Measurements from ENCODE around the gene FBXW8.

FBXW8 gene

GRCh38 chr12:117061555-117062079 lies 150.9 kb downstream of the FBXW8 start:
- TF ChIP-seq POLR2AphosphoS5 (IDR thresholded peaks at IDR 0.05; ENCODE audit: low read depth, low read length) (no peak), TAF1 (IDR thresholded peaks at IDR 0.05; ENCODE audit: borderline replicate concordance, insufficient read depth, low read length) (no peak), SIN3A (IDR thresholded peaks at IDR 0.05; ENCODE audit: borderline replicate concordance, insufficient read depth, low read length) (no peak), FOXP2 (optimal IDR thresholded peaks at IDR 0.05; ENCODE audit: borderline replicate concordance, extremely low read depth, extremely low read length, insufficient read depth) (no peak)
- TF ChIP-seq, protein P1, sequence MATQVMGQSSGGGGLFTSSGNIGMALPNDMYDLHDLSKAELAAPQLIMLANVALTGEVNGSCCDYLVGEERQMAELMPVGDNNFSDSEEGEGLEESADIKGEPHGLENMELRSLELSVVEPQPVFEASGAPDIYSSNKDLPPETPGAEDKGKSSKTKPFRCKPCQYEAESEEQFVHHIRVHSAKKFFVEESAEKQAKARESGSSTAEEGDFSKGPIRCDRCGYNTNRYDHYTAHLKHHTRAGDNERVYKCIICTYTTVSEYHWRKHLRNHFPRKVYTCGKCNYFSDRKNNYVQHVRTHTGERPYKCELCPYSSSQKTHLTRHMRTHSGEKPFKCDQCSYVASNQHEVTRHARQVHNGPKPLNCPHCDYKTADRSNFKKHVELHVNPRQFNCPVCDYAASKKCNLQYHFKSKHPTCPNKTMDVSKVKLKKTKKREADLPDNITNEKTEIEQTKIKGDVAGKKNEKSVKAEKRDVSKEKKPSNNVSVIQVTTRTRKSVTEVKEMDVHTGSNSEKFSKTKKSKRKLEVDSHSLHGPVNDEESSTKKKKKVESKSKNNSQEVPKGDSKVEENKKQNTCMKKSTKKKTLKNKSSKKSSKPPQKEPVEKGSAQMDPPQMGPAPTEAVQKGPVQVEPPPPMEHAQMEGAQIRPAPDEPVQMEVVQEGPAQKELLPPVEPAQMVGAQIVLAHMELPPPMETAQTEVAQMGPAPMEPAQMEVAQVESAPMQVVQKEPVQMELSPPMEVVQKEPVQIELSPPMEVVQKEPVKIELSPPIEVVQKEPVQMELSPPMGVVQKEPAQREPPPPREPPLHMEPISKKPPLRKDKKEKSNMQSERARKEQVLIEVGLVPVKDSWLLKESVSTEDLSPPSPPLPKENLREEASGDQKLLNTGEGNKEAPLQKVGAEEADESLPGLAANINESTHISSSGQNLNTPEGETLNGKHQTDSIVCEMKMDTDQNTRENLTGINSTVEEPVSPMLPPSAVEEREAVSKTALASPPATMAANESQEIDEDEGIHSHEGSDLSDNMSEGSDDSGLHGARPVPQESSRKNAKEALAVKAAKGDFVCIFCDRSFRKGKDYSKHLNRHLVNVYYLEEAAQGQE (IDR thresholded peaks at IDR 0.05; ENCODE audit: insufficient read depth in 1 of 2, low read depth in 2 of 2, low read length in 2 of 2) = no peak

DNA sequence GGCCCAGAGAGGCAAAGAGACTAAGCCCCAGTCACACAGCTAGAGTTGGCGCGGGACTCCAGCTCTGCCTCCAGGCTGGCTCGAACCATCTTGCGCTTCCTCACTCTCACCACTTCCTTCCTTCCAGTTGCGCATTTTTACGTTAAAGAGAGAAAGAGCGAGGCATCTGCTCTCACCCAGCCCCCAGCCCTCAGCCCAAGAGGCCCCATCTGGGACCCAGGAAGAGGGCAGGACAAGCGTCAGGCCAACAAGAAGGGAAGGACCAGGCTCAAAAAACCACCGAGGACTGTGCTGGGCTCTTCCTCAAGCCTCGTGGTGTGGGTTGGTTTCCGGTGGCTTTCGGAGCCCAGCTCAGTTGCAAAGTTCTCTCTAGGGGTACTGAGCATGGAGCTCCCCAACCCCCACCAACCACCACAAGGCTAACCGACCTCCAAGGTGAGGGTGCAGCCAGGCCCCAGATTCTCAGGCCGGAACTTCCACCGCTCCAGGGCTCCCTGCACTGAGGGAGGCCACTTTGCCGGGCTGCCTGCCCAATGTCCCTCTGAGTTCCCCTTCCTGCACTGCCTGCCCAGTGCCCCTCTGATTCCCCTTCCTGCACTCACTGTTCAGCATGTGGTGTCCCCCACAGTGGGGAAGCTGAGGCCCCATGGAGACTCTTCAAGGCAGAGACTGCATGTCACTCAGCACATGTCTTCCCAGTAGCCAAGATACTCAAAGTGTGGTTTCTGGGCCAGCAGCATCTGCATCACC lies 152.6 kb downstream of the FBXW8 start:
- TF ChIP-seq, protein P1 (IDR thresholded peaks at IDR 0.05; ENCODE audit: insufficient read depth in 1 of 2, low read depth in 2 of 2, low read length in 2 of 2) = no peak
- TF ChIP-seq SIN3A (IDR thresholded peaks at IDR 0.05; ENCODE audit: borderline replicate concordance, insufficient read depth, low read length) (no peak), TAF1 (IDR thresholded peaks at IDR 0.05; ENCODE audit: borderline replicate concordance, insufficient read depth, low read length) (no peak)

DNA sequence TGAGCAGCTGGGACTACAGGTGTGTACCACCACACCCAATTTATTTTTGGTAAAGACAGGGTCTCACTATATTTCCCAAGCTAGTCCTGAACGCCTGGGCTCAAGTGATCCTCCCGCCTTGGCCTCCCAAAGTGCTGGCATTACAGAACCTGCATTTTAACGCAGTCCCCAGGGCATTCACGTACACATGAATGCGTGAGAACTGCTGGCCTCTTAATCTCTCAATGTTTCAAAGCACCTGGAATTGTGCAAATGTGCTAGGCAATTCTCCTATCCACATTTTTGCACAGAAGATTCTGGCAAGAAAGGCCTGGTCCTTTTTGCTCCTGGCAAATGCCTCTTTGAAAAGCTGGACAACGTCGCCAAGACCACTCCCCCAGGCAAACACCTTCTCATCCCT lies 153.3 kb downstream of the FBXW8 start:
- TF ChIP-seq SIN3A (IDR thresholded peaks at IDR 0.05; ENCODE audit: borderline replicate concordance, insufficient read depth, low read length) = no peak
- TF ChIP-seq POLR2AphosphoS5 (IDR thresholded peaks at IDR 0.05; ENCODE audit: low read depth, low read length) = no peak
- no peak for TF ChIP-seq FOXP2 (optimal IDR thresholded peaks at IDR 0.05; ENCODE audit: borderline replicate concordance, extremely low read depth, extremely low read length, insufficient read depth)

DNA sequence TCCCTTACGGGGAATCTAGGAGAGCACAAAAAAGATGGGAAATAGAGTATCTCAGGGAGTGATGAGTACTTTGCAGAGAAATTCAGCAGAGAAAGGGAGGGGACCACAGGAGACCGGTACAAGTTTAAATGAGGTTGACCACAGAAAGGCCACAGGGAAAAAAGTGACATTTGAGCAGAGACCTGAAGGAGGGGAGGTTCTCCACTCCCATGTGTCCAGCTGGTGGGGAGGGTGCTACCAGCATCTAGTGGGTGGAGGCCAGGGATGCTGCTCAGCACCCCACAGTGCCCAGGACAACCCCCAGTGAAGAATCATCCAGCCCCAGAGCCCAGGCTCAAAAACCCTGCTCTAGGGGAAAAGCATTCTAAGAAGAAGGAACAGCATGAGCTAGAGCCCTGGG lies 153.8 kb downstream of the FBXW8 start:
- TF ChIP-seq TAF1 (IDR thresholded peaks at IDR 0.05; ENCODE audit: borderline replicate concordance, insufficient read depth, low read length) (no peak), SIN3A (IDR thresholded peaks at IDR 0.05; ENCODE audit: borderline replicate concordance, insufficient read depth, low read length) (no peak), POLR2AphosphoS5 (IDR thresholded peaks at IDR 0.05; ENCODE audit: low read depth, low read length) (no peak), FOXP2 (optimal IDR thresholded peaks at IDR 0.05; ENCODE audit: borderline replicate concordance, extremely low read depth, extremely low read length, insufficient read depth) (no peak)
- TF ChIP-seq, protein P1 (IDR thresholded peaks at IDR 0.05; ENCODE audit: insufficient read depth in 1 of 2, low read depth in 2 of 2, low read length in 2 of 2) = no peak

DNA sequence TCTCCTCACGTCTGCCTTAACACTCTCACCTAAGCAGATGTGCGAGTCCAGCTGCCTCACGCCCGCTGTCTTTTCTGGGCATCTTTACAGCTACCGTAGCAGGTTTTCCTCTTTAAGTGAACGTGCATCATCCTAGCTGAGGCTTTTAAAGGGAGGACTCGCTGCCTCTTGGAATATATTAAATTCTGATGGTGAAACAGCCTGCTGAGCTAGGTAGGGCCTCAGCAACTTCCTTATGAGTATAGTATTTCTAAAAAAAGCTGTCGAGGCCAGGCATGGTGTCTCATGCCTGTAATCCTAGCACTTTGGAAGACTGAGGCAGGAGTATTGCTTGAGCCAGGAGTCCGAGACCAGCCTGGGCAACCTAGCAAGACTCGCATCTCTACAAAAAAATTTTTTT lies 156.3 kb downstream of the FBXW8 start:
- no peak for TF ChIP-seq POLR2AphosphoS5 (IDR thresholded peaks at IDR 0.05; ENCODE audit: low read depth, low read length)
- TF ChIP-seq TAF1 (IDR thresholded peaks at IDR 0.05; ENCODE audit: borderline replicate concordance, insufficient read depth, low read length) = no peak
- TF ChIP-seq, protein P1 (IDR thresholded peaks at IDR 0.05; ENCODE audit: insufficient read depth in 1 of 2, low read depth in 2 of 2, low read length in 2 of 2) = no peak
- no peak for TF ChIP-seq SIN3A (IDR thresholded peaks at IDR 0.05; ENCODE audit: borderline replicate concordance, insufficient read depth, low read length)
- TF ChIP-seq FOXP2 (optimal IDR thresholded peaks at IDR 0.05; ENCODE audit: borderline replicate concordance, extremely low read depth, extremely low read length, insufficient read depth) = no peak
